Naive thymus-derived CD4-positive, alpha-beta T cell (primary cell): ENCODE measurements around the gene AACS. TPM values are rescaled to one million over a fixed set of nuclear protein-coding genes. Genes with fewer than 3 reads are reported as not detected.

ENCODE experiments used
- ATAC-seq: fragments of 150-1000 bp; cut with Tn5 transposase; 2 replicates; pipeline ENCODE4 v1.10.0; 2021; ENCODE audit warnings: mild to moderate bottlenecking, moderate library complexity
- CTCF ChIA-PET: fragments of 350-600 bp; sonication (Branson Sonifier 250); formaldehyde crosslinking; loops from one replicate; lab custom pipeline; 2021; ENCODE audit warnings: antibody characterized with exemption; lab: Charles Lee
- POLR2A ChIA-PET: fragments of 350-600 bp; sonication (Branson Sonifier 250); formaldehyde crosslinking; loops from one replicate; lab custom pipeline; 2021; ENCODE audit warnings: antibody characterized with exemption, inconsistent platforms; lab: Charles Lee
- DNase-seq, 9 donors: peaks; one replicate each; pipeline versions ENCODE4 v3.0.0 to v3.0.0-alpha.2; 2020 to 2022; ENCODE audit warnings: mixed read lengths in 1 of 9
- H3K27ac ChIP-seq: one replicate; pipeline ENCODE4 v1.7.0; 2013; ENCODE audit warnings: mild to moderate bottlenecking, low read depth, low read length, moderate library complexity
- H3K27me3 ChIP-seq, 2 donors: one replicate each; pipeline ENCODE4 v1.7.0; 2013; ENCODE audit warnings: low read length in 2 of 2, mild to moderate bottlenecking in 2 of 2, moderate library complexity in 2 of 2; ENCODE audit not compliant: control insufficient read depth in 2 of 2, insufficient read depth in 2 of 2
- H3K36me3 ChIP-seq, 3 experiments: 1 replicate in 2 of 3; 2 replicates in 1 of 3; pipeline ENCODE4 v1.7.0; 2013; ENCODE audit warnings: low read length in 3 of 3, mild to moderate bottlenecking in 3 of 3, moderate library complexity in 1 of 3; ENCODE audit not compliant: insufficient read depth in 3 of 3, control insufficient read depth in 2 of 3
- H3K4me1 ChIP-seq, 2 donors: one replicate each; pipeline ENCODE4 v1.7.0; 2013; ENCODE audit warnings: low read length in 2 of 2, mild to moderate bottlenecking in 2 of 2, moderate library complexity in 1 of 2; ENCODE audit not compliant: control insufficient read depth in 2 of 2, insufficient read depth in 2 of 2
- H3K4me3 ChIP-seq: 2 replicates; pipeline ENCODE4 v1.7.0; 2013; ENCODE audit warnings: mild to moderate bottlenecking, low read length
- H3K9me3 ChIP-seq, 3 experiments: 1 replicate in 2 of 3; 2 replicates in 1 of 3; pipeline ENCODE4 v1.7.0; 2013; ENCODE audit warnings: low read length in 3 of 3; ENCODE audit not compliant: control insufficient read depth in 2 of 3
- H3K27ac Mint-ChIP-seq, 9 donors: one replicate each; pipeline ENCODE4 v1.8.0; 2020 to 2022; ENCODE audit warnings: mixed read lengths in 9 of 9, mild to moderate bottlenecking in 8 of 9, moderate library complexity in 5 of 9, inconsistent platforms in 2 of 9
- H3K27me3 Mint-ChIP-seq, 5 donors: one replicate each; pipeline ENCODE4 v1.8.0; 2021 to 2022; ENCODE audit warnings: mixed read lengths in 5 of 5, mild to moderate bottlenecking in 1 of 5
- H3K36me3 Mint-ChIP-seq, 5 donors: one replicate each; pipeline ENCODE4 v1.8.0; 2020 to 2022; ENCODE audit warnings: mixed read lengths in 5 of 5, mild to moderate bottlenecking in 3 of 5, inconsistent platforms in 1 of 5
- H3K4me1 Mint-ChIP-seq, 7 donors: one replicate each; pipeline ENCODE4 v1.8.0; 2020 to 2022; ENCODE audit warnings: mixed read lengths in 7 of 7, mild to moderate bottlenecking in 3 of 7, inconsistent platforms in 1 of 7
- H3K4me3 Mint-ChIP-seq, 10 donors: one replicate each; pipeline ENCODE4 v1.8.0; 2020 to 2022; ENCODE audit warnings: mild to moderate bottlenecking in 10 of 10, mixed read lengths in 10 of 10, moderate library complexity in 6 of 10, inconsistent platforms in 2 of 10
- H3K9me3 Mint-ChIP-seq, 11 donors: one replicate each; pipeline ENCODE4 v1.8.0; 2020 to 2022; ENCODE audit warnings: mixed read lengths in 11 of 11, mild to moderate bottlenecking in 4 of 11, inconsistent platforms in 1 of 11, moderate library complexity in 1 of 11
- intact Hi-C, 2 donors: fragments of 100-400 bp; cut with micrococcal nuclease; formaldehyde crosslinking; loops; one replicate each; pipeline ENCODE4 v1.15.1; 2023
- polyA plus RNA-seq, 2 donors: library from polyadenylated mRNA; unstranded; fragments of 300-500 nt; fragmentation: Illumina TruSeq; gene quantifications; one replicate each; pipeline ENCODE4 v1.2.3, GENCODE V29; 2021
- total RNA-seq, 6 experiments: library from RNA in 5 of 6; stranded (reverse) in 5 of 6; gene quantifications; 1 replicate in 5 of 6; 2 replicates in 1 of 6; pipeline ENCODE4 v1.2.3 and lab custom pipeline; 2021 to 2026

The AACS gene
- total and polyA plus RNA-seq, 7 experiments from 2014 or later: 11.6 to 21.7 (median 14.8) TPM

- Histone ChIP-seq H3K27me3 (peaks cover 0 to 3% of the 10 kb centered on the region in 2 donors), H3K9me3 (no peaks in the 10 kb centered on the region)
- POLR2A ChIA-PET: no interaction called here
Measured at GRCh38 chr12:125189502-125189901, 124.3 kb downstream of the AACS start.

GRCh38 chr12:125191361-125192087 is 126.3 kb downstream of the AACS start:
- H3K9me3 Mint-ChIP-seq: peaks cover 0 to 2% (median 0%) of the 10 kb centered on the region in 11 donors
- Histone ChIP-seq H3K27me3 (peaks cover 0 to 3% of the 10 kb centered on the region in 2 donors), H3K4me3 (no peak overlapping the region), H3K27ac (no peak overlapping the region), H3K36me3 (no peaks in the 10 kb centered on the region), H3K9me3 (no peaks in the 10 kb centered on the region), H3K4me1 (no peaks in the 10 kb centered on the region)
- H3K4me3 Mint-ChIP-seq: no peak overlapping the region
- no peak overlapping the region for H3K27ac Mint-ChIP-seq
- peaks cover 57 to 79% (median 73%) of the 10 kb centered on the region in 5 donors for H3K27me3 Mint-ChIP-seq
- ChIA-PET POLR2A (no interaction called here), CTCF (no interaction called here)
- ATAC-seq: no peak
- no peak for DNase-seq
- intact Hi-C loops: no loop called here
- H3K4me1 Mint-ChIP-seq: peaks cover 0 to 7% (median 5%) of the 10 kb centered on the region in 7 donors
- H3K36me3 Mint-ChIP-seq: peaks cover 0 to 4% (median 0%) of the 10 kb centered on the region in 5 donors

More at GRCh38 chr12:125189502-125189901, 124.3 kb downstream of the AACS start:
- DNase-seq (no peak), ATAC-seq (no peak)
- Mint-ChIP-seq H3K4me3 (no peak overlapping the region), H3K36me3 (peaks cover 0 to 4% (median 0%) of the 10 kb centered on the region in 5 donors), H3K4me1 (peaks cover 0 to 7% (median 5%) of the 10 kb centered on the region in 7 donors), H3K27me3 (peaks cover 61 to 77% (median 74%) of the 10 kb centered on the region in 5 donors), H3K9me3 (peaks cover 0 to 2% (median 0%) of the 10 kb centered on the region in 11 donors), H3K27ac (no peak overlapping the region)
- CTCF ChIA-PET: no interaction called here
- intact Hi-C loops: loop anchor here in 1 of 2 donors (10.0 kb wide), 1 partner anchor 205 kb away; the partner anchor contains the start of gene DHX37
- Histone ChIP-seq H3K36me3 (no peaks in the 10 kb centered on the region), H3K27ac (no peak overlapping the region), H3K4me3 (no peak overlapping the region), H3K4me1 (no peaks in the 10 kb centered on the region)

GRCh38 chr12:125192690-125193221 is 127.5 kb downstream of the AACS start:
- Histone ChIP-seq H3K4me3 (no peak overlapping the region), H3K36me3 (no peaks in the 10 kb centered on the region), H3K27ac (no peak overlapping the region), H3K27me3 (peaks cover 0 to 3% of the 10 kb centered on the region in 2 donors), H3K9me3 (no peaks in the 10 kb centered on the region), H3K4me1 (no peaks in the 10 kb centered on the region)
- Mint-ChIP-seq H3K27ac (no peak overlapping the region), H3K4me1 (peaks cover 0 to 5% (median 4%) of the 10 kb centered on the region in 7 donors), H3K27me3 (peaks cover 55 to 82% (median 77%) of the 10 kb centered on the region in 5 donors), H3K4me3 (no peak overlapping the region), H3K9me3 (peaks cover 0 to 2% (median 0%) of the 10 kb centered on the region in 11 donors), H3K36me3 (peaks cover 0 to 4% (median 0%) of the 10 kb centered on the region in 5 donors)
- CTCF ChIA-PET: interaction anchor here (0.6 kb wide), 1 partner anchor 9 kb away, joined by 3 read pairs; no protein-coding TSS in a partner anchor
- intact Hi-C loops: no loop called here
- ATAC-seq (no peak), DNase-seq (no peak)
- POLR2A ChIA-PET: no interaction called here

Other genes with a start within 250 kb of the AACS start
- 1 to 10 TPM; 2.5 to 7.1 (median 4.3) TPM for gene SCARB1, start 201.6 kb upstream of the AACS start, total RNA-seq
- gene SCARB1, start 201.6 kb upstream of the AACS start, polyA plus RNA-seq: 1 to 10 TPM; 2.2 to 2.6 TPM
- gene UBC, start 150.8 kb upstream of the AACS start, total RNA-seq: 1,000 to 10,000 TPM in 1 of 5 experiments, 100 to 1,000 TPM in 4; 753 to 1,510 (median 913) TPM
- 1,000 to 10,000 TPM; 1,135 to 1,865 TPM for gene UBC, start 150.8 kb upstream of the AACS start, polyA plus RNA-seq
- gene DHX37, start 76.3 kb upstream of the AACS start, total RNA-seq: 10 to 100 TPM; 24.8 to 36.6 (median 29.8) TPM
- gene DHX37, start 76.3 kb upstream of the AACS start, polyA plus RNA-seq: 1 to 10 TPM; 3.4 to 5.0 TPM
- 10 to 100 TPM in 1 of 5 experiments, 1 to 10 TPM in 4; 3.5 to 19.8 (median 7.9) TPM for gene BRI3BP, start 71.8 kb upstream of the AACS start, total RNA-seq
- 1 to 10 TPM; 2.7 to 3.2 TPM for gene BRI3BP, start 71.8 kb upstream of the AACS start, polyA plus RNA-seq
- not detected for gene TMEM132B, start 121.0 kb downstream of the AACS start, total RNA-seq
- not detected for gene TMEM132B, start 121.0 kb downstream of the AACS start, polyA plus RNA-seq